Right atrium auricular region (tissue), 2 donors: ENCODE measurements around the gene DFFB. TPM values are rescaled to one million over a fixed set of nuclear protein-coding genes. Genes with fewer than 3 reads are reported as not detected.

Experiments used
- DNase-seq: peaks from one replicate; pipeline ENCODE4 v3.0.0-alpha.2; 2019; ENCODE audit warnings: low spot score
- H3K27ac ChIP-seq, 2 donors: fragments of 200-600 bp; sonication (generic); 1 replicate in 1 of 2; 2 replicates in 1 of 2; pipeline ENCODE4 v1.5.1; 2016 to 2019
- H3K27me3 ChIP-seq, 2 donors: fragments of 200-600 bp; sonication (generic); one replicate each; pipeline versions ENCODE4 v1.5.1 to v1.6.0; 2017 to 2019
- H3K36me3 ChIP-seq: fragments of 200-600 bp; sonication (generic); one replicate; pipeline ENCODE4 v1.5.1; 2016
- H3K4me1 ChIP-seq, 2 donors: fragments of 200-600 bp; sonication (generic); one replicate each; pipeline versions ENCODE4 v1.5.1 to v1.6.0; 2017 to 2019
- H3K4me3 ChIP-seq, 2 donors: fragments of 200-600 bp; sonication (generic); 1 replicate in 1 of 2; 2 replicates in 1 of 2; pipeline ENCODE4 v1.5.1; 2017 to 2019; ENCODE audit warnings: mild to moderate bottlenecking in 1 of 2, moderate library complexity in 1 of 2
- H3K9me3 ChIP-seq, 2 donors: fragments of 200-600 bp; sonication (generic); one replicate each; pipeline ENCODE4 v1.5.1; 2019
- CTCF ChIP-seq, 2 donors: fragments of 200-600 bp; sonication (generic); IDR thresholded peaks; one replicate each; pipeline ENCODE4 v1.5.1; 2019; ENCODE audit warnings: antibody characterized with exemption in 2 of 2
- total RNA-seq, 2 donors: library from RNA; depleted of rRNA; stranded (reverse); fragments of >200 nt; gene quantifications; one replicate each; pipeline ENCODE4 v1.1.0, GENCODE V29; 2016

Gene DFFB
- total RNA-seq, 2 donors from 2014 or later, result 3.2 to 5.3 TPM

GRCh38 chr1:3879099-3879498 lies 21.8 kb downstream of the DFFB start:
- TF ChIP-seq CTCF (IDR thresholded peaks at IDR 0.05), result no peak
- no peak for DNase-seq
- no peak overlapping the region for H3K27ac ChIP-seq
- no peaks in the 10 kb centered on the region for H3K27me3 ChIP-seq
- no peaks in the 10 kb centered on the region for H3K4me1 ChIP-seq
- H3K4me3 ChIP-seq, result no peak overlapping the region
- H3K9me3 ChIP-seq, result peaks cover 5 to 13% of the 10 kb centered on the region in 2 donors
- H3K36me3 ChIP-seq, result peaks cover 53% of the 10 kb centered on the region

GRCh38 chr1:3879787-3880428 lies 22.6 kb downstream of the DFFB start:
- H3K4me1 ChIP-seq, result no peaks in the 10 kb centered on the region
- TF ChIP-seq CTCF (IDR thresholded peaks at IDR 0.05), result no peak
- H3K27ac ChIP-seq, result no peak overlapping the region
- no peak for DNase-seq
- peaks cover 5 to 13% of the 10 kb centered on the region in 2 donors for H3K9me3 ChIP-seq
- H3K4me3 ChIP-seq, result no peak overlapping the region
- peaks cover 49% of the 10 kb centered on the region for H3K36me3 ChIP-seq
- H3K27me3 ChIP-seq, result no peaks in the 10 kb centered on the region

DNA sequence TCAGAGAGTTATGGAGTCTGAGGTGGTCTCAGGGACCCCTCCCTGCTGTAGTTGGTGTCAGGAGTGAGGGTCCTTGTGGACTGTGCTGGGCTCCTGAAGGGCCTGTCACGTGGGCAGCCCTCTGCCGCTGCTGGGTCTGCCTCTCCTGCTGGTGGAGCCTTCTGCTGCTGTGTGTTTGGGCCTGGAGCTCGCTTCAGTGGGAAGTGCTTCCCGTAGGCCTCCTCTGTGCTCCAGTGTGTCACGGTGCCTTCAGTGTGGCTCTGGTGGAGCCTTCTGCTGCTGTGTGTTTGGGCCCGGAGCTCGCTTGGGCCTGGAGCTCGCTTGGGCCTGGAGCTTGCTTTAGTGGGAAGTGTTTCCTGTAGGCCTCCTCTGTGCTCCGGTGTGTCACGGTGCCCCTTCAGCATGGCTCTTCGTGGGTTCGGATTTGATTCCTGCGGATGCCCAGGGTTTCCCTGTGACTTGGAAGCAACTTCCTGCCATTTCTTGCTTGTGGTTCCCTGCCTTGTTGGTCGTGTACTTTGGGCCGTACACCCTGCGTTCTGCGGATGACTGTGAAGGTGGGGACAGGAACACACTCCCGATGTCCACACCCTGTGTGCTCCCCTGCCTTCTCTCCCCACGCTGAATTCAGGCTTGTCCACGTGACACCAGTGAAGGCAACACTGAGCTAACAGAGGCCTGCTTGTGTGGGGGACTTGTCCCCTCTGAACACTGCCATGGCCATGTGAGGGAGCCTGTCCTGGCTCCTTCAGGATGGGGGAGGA lies 23.3 kb downstream of the DFFB start:
- H3K9me3 ChIP-seq, result peaks cover 5 to 13% of the 10 kb centered on the region in 2 donors
- H3K27ac ChIP-seq, result no peak overlapping the region
- DNase-seq, result no peak
- H3K4me3 ChIP-seq, result no peak overlapping the region
- H3K27me3 ChIP-seq, result no peaks in the 10 kb centered on the region
- no peak for TF ChIP-seq CTCF (IDR thresholded peaks at IDR 0.05)
- H3K4me1 ChIP-seq, result no peaks in the 10 kb centered on the region
- H3K36me3 ChIP-seq, result peaks cover 43% of the 10 kb centered on the region

GRCh38 chr1:3881193-3881480 lies 23.9 kb downstream of the DFFB start:
- Histone ChIP-seq H3K4me3 (no peak overlapping the region), H3K4me1 (no peaks in the 10 kb centered on the region), H3K9me3 (peaks cover 5 to 13% of the 10 kb centered on the region in 2 donors), H3K27ac (no peak overlapping the region), H3K36me3 (peaks cover 43% of the 10 kb centered on the region), H3K27me3 (no peaks in the 10 kb centered on the region)
- TF ChIP-seq CTCF (IDR thresholded peaks at IDR 0.05), result no peak
- no peak for DNase-seq

DNA sequence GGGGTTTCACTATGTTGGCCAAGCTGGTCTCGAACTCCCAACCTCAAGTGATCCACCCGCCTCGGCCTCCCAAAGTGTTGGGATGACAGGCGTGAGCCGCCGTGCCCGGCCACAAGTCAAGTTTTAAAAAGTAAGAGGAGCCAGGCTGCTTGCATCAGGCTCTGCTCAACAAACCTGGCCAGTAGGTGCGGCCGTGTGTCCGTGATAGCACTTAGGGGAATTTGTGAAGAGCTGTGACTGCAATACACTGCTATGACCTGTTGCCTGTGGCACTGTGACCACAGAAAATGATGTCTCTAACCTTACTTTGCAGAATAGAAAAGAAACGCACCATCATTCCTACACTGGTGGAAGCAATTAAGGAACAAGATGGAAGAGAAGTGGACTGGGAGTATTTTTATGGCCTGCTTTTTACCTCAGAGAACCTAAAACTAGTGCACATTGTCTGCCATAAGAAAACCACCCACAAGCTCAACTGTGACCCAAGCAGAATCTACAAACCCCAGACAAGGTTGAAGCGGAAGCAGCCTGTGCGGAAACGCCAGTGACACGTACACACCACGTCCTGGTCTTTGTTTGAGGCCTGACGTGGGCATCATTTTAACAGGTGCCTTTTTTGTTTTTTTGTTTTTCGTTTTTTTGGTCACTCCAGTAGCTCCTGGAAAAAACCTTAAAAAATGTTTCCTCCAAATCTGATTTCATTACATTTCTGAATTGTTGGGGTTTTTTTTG lies 26.1 kb downstream of the DFFB start:
- Histone ChIP-seq H3K27ac (no peak overlapping the region), H3K27me3 (no peaks in the 10 kb centered on the region), H3K4me1 (no peaks in the 10 kb centered on the region), H3K4me3 (no peak overlapping the region), H3K36me3 (peaks cover 52% of the 10 kb centered on the region), H3K9me3 (peaks cover 5 to 12% of the 10 kb centered on the region in 2 donors)
- DNase-seq, result no peak
- no peak for TF ChIP-seq CTCF (IDR thresholded peaks at IDR 0.05)
